ENCODE data around the gene EPO.
A peak's percentile ranks its signal among the peaks of the same experiment; 100 is the strongest.
"Not testable (repeated sequence)": the region's sequence is repeated elsewhere in the genome, so short reads cannot be mapped to it uniquely, and the experiment has no call there.

The EPO gene

GRCh38 chr7:100705753-100706671 lies 14.3 kb upstream of the EPO start, which contains the start of gene POP7:
TSS of gene POP7 (plus strand) at chr7:100706121. CDS start at chr7:100706831, 710 bp downstream.
- DNase-seq = peak; percentile 99

GRCh38 chr7:100706672-100707311 lies 13.5 kb upstream of the EPO start:
- no peak for DNase-seq

DNA sequence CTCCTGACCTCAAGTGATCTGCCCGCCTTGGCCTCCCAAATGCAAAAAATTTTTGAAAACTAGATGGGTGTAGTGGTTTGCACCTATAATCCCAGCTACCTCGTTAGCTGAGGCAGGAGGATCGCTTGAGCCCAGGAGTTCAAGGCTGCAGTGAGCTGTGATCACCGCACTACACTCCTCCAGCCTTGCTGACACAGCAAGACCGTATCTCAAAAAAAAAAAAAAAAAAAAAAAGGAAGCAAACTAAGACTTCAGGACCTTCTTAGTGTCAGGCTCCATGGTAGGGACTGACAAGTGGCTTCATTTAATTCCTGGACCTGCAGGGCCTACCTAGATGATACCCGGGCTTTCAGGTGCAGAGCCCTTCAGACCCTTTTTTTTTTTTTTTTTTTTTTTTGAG lies 11.9 kb upstream of the EPO start:
- no peak for DNase-seq

DNA sequence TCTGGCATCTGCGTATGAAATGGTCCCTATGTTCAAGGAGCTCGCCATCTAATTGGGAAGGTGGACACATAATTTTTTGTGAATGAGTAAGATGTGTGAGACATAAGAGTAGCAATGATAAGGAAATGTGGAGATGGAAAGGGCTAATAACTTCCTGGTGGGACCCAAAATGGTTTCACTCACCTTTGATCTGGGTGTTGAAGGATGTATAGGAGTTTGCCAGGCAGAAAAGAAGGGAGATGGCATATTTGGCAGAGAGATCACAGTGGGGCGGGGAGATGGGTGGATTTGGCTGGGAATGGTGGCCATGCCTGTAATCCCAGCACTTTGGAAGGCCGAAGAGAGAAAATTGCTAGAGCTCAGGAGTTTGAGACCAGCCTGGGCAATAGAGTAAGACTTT lies 9.8 kb upstream of the EPO start:
- no peak for DNase-seq

GRCh38 chr7:100711369-100711768 lies 8.9 kb upstream of the EPO start:
- DNase-seq = no peak

GRCh38 chr7:100714725-100715124 lies 5.5 kb upstream of the EPO start:
- DNase-seq = no peak

DNA sequence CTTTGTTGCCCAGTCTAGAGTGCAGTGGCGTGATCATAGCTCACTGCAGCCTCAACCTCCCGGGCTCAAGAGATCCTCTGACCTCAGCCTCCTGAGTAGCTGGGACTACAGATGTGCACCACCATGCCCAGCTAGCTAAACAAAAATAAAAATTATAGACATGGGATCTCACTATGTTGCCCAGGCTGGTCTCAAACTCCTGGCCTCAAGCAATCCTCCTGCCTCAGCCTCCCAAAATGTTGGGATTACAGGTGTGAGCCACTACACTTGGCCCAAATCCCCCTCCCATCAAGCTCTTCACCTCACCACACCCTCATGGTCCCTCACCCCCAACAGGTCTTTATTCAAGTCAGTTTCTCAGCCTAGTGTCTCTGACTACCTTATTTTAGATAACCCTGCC lies 3.2 kb upstream of the EPO start:
- not testable (repeated sequence) for DNase-seq

DNA sequence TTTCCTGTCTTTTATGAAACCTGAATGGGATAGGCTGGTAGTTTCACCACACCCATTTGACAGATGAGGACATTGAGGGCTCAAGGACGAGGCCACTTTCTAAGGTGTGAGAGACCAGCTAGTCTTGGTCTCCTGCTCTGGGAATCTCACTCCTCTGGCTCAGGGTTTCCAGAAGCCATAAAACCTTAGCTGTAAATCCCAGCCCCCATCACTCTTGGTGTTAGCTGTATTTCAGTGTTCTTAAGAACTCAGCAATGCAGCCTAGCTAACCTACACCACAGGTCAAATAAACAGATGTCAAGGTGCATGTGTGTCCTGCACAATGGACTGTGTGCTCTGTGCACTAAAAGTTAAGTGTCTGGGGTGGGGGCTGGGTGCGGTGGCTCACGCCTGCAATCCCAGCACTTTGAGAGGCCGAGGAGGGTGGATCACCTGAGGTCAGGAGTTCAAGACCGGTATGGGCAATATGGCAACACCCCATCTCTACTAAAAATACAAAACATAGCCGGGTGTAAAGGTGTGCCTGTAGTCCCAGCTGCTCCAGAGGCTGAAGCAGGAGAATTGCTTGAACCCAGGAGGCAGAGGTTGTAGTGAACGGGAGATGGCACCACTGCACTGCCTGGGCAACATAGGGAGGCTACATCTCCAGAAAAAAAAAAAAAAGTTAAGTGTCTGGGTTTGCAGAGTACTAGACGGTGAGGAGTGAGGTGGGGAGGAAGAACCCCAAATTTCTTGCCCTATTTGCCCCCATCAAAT lies 567 bp upstream of the EPO start:
- no peak for DNase-seq

GRCh38 chr7:100720671-100721504 lies 620 bp downstream of the EPO start:
- no peak for DNase-seq

DNA sequence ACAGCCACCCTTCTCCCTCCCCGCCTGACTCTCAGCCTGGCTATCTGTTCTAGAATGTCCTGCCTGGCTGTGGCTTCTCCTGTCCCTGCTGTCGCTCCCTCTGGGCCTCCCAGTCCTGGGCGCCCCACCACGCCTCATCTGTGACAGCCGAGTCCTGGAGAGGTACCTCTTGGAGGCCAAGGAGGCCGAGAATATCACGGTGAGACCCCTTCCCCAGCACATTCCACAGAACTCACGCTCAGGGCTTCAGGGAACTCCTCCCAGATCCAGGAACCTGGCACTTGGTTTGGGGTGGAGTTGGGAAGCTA lies 1.2 kb downstream of the EPO start:
- no peak for DNase-seq

DNA sequence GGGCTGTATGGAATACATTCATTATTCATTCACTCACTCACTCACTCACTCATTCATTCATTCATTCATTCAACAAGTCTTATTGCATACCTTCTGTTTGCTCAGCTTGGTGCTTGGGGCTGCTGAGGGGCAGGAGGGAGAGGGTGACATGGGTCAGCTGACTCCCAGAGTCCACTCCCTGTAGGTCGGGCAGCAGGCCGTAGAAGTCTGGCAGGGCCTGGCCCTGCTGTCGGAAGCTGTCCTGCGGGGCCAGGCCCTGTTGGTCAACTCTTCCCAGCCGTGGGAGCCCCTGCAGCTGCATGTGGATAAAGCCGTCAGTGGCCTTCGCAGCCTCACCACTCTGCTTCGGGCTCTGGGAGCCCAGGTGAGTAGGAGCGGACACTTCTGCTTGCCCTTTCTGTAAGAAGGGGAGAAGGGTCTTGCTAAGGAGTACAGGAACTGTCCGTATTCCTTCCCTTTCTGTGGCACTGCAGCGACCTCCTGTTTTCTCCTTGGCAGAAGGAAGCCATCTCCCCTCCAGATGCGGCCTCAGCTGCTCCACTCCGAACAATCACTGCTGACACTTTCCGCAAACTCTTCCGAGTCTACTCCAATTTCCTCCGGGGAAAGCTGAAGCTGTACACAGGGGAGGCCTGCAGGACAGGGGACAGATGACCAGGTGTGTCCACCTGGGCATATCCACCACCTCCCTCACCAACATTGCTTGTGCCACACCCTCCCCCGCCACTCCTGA lies 2.4 kb downstream of the EPO start:
- DNase-seq = no peak

GRCh38 chr7:100723732-100724275 lies 3.5 kb downstream of the EPO start:
- no peak for DNase-seq

- not testable (repeated sequence) for DNase-seq
These were observed 4.1 kb downstream of the EPO start for GRCh38 chr7:100724364-100724763.

DNA sequence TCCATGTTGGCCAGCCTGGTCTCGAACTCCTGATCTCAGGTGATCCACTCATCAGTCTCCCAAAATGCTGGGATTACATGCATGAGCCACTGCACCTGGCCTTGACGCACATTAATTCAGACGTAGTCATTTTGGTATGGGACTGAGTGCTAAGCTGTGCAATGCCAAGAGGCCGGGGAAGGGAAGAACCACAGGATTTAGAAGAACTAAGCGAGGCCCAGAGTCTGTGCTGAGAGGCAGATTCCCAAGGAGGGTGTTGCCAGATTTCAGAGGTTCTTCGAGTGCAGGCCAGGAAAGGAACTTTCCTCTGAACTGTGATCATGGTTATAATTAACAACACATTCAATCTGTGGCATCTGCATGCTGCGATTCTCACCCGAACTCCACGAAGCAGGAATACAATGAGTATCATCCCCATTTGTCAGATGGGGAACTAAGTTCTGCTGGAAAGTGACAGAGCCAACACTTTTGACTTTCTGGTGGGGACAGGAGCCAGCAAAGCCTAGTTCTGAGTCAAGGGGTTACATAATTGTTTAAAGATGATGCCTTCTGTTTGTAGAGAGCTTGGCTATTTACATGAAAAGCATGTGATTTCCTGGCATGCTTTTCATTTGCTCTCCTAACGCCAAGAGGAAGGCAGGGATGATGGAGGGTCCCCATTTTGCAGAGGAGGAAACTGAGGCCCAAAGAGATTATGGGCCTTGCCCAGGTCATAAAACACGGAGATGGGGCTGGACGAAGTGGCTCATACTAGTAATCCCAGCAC lies 6.9 kb downstream of the EPO start:
- DNase-seq = no peak

- DNase-seq = no peak
These were observed 7.9 kb downstream of the EPO start for GRCh38 chr7:100728196-100728595.

- no peak for DNase-seq
These were observed 10.0 kb downstream of the EPO start for GRCh38 chr7:100730136-100730800.

- no peak for DNase-seq
These were observed 11.8 kb downstream of the EPO start for GRCh38 chr7:100731937-100732636.

- DNase-seq = no peak
These were observed 15.5 kb downstream of the EPO start for GRCh38 chr7:100735730-100736129.

GRCh38 chr7:100736671-100737070 lies 16.4 kb downstream of the EPO start:
- no peak for DNase-seq

- DNase-seq = no peak
These were observed 19.7 kb downstream of the EPO start for GRCh38 chr7:100739934-100740333.

All from COR-L47 (cell line).